Ovary (tissue), 3 donors: ENCODE results near the gene RANBP10.

ENCODE experiments used
- CTCF ChIP-seq, 3 donors: fragments of 450-650 bp in 2 of 3; fragments of 200-600 bp in 1 of 3; IDR thresholded peaks; one replicate each; pipeline versions ENCODE4 v1.5.1 to v1.8.0; 2016 to 2022; ENCODE audit warnings: antibody characterized with exemption in 3 of 3, mild to moderate bottlenecking in 1 of 3
- POLR2A ChIP-seq: fragments of 450-650 bp; IDR thresholded peaks from one replicate; pipeline ENCODE4 v1.6.1; 2017; ENCODE audit warnings: antibody characterized with exemption, mild to moderate bottlenecking, moderate library complexity
- donor health status: DM: no; HTN: no; CAD: no.

- no peak for TF ChIP-seq CTCF (IDR thresholded peaks at IDR 0.05)
- no peak for TF ChIP-seq POLR2A
Measured at GRCh38 chr16:67786491-67786890, 19.9 kb downstream of the RANBP10 start.
